Pancreas (tissue), 10 donors: ENCODE measurements around the gene LINGO3. TPM values are rescaled to one million over a fixed set of nuclear protein-coding genes. Genes with fewer than 3 reads are reported as not detected.

Experiments used
- ATAC-seq, 4 donors: fragments of 200-7000 bp; cut with Tn5 transposase; one replicate each; pipeline versions ENCODE4 v1.8.0 to v1.9.1; 2020; ENCODE audit warnings: mild to moderate bottlenecking in 4 of 4, moderate library complexity in 4 of 4
- DNase-seq, 6 donors: peaks; one replicate each; pipeline ENCODE4 v3.0.0-alpha.2; 2020
- FAIRE-seq: peaks from 2 replicates; lab custom pipeline; 2012; peaks lifted over from hg19 to GRCh38; lab: Jason Lieb, UNC
- H3K27ac ChIP-seq, 4 donors: fragments of 200-600 bp; sonication (generic); 1 replicate in 3 of 4; 2 replicates in 1 of 4; pipeline versions ENCODE4 v1.5.0 to v1.8.0; 2020
- H3K27me3 ChIP-seq, 4 donors: fragments of 200-600 bp; one replicate each; pipeline ENCODE4 v1.8.0; 2021
- H3K36me3 ChIP-seq, 3 donors: fragments of 200-600 bp; sonication (generic) in 1 of 3; one replicate each; pipeline versions ENCODE4 v1.5.0 to v1.8.0; 2020 to 2021
- H3K4me1 ChIP-seq, 3 donors: fragments of 200-600 bp; one replicate each; pipeline ENCODE4 v1.8.0; 2021
- H3K4me3 ChIP-seq, 4 donors: fragments of 200-600 bp; sonication (generic) in 2 of 4; one replicate each; pipeline versions ENCODE4 v1.5.0 to v1.8.0; 2020 to 2021
- H3K9me3 ChIP-seq, 4 donors: fragments of 200-600 bp; one replicate each; pipeline ENCODE4 v1.8.0; 2021
- WGBS, 2 donors: extraction: QIAGEN DNeasy Blood & Tissue Kit; methylation state at CpG; one replicate each; pipeline ENCODE4 v1.1.7; 2013; 5-methylcytosine and 5-hydroxymethylcytosine counted together
- intact Hi-C, 3 donors: fragments of 100-400 bp; cut with DNase I; formaldehyde crosslinking; loops; one replicate each; pipeline versions ENCODE4 v1.11.1 to v1.14.2; 2022
- polyA plus RNA-seq, 2 donors: library from polyadenylated mRNA; stranded (reverse); fragments of 200-250 nt; gene quantifications; one replicate each; pipeline ENCODE4 v1.2.3, GENCODE V29; 2013
- total RNA-seq, 6 donors: library from RNA; stranded (reverse); fragmentation: NEBNext Ultra II Directional in 4 of 6; extraction: Animal tissue kit (Norgen Biotek cat#: 25700) in 4 of 6; gene quantifications; one replicate each; pipeline versions ENCODE4 v1.2.1 to v1.2.4, GENCODE V29; 2021 to 2023
- TF ChIP-seq, protein P1 (sequence below), 4 donors: fragments of 200-600 bp; sonication (generic) in 3 of 4; IDR thresholded peaks; one replicate each; pipeline versions ENCODE4 v1.5.0 to v1.8.0; 2021; ENCODE audit warnings: antibody characterized with exemption in 4 of 4
- donor health status: healthy with polysubstance abuse.
- donor health status: DM: no; HTN: no; CAD: no; lungs with moderate emphysema.
- donor health status: DM: no; HTN: no; CAD: no.
- donor health status: control.
- donor health status: control.
- donor health status: Bipolar disorder and iron deficiency.
- donor health status: DM: yes; HTN: yes; CAD: no.
- donor health status: DM: no; HTN: no; CAD: no.
- donor health status: DM: no; HTN: no; CAD: no.
- donor health status: DM: yes; HTN: yes; CAD: no.

LINGO3 gene
- total and polyA plus RNA-seq, 8 donors: 0.05 to 1.5 (median 0.16) TPM; not detected in 5

DNA sequence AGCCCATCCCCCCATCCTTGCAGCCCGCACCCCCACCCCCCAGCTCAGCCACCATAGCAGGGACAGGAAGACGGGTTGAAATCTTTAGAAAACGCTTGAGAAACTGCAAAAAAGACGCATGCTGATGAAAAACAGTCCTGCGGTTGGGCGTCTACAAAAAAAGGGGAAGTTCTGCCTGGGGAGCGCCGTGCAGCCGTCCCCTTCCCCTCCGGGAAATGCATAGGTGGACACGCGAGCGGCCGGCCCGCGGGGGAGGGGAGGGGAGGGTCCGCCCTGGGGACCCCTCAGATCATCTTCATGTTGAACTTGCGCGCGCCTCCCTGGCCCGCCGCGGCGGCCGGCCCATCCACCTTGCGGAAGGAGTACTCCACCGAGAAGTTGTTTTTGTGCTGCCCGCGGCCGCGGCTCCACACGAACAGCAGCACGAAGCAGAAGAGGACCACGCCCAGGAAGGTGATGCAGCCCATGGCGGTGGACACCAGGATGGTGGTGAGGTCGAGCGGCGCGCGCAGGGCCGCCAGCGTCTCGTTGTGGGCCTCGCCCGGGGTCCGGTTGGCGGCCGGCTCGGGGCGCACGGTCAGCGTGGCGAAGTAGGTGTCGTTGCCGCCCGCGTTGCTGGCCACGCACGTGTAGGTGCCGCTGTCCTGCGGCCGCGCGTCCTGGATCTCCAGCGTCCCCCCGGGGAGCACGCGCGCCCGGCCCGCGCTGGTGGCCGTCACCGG lies 18.1 kb downstream of the LINGO3 start:
- H3K4me3 ChIP-seq: peak overlapping the region in 2 of 4 donors; percentile 16 to 39
- intact Hi-C loops: no loop called here
- DNase-seq (no peak), FAIRE-seq (no peak), ATAC-seq (peak in 3 of 4 donors; percentile 14 to 57 (median 32))
- peaks cover 0 to 16% (median 6%) of the 10 kb centered on the region in 3 donors for H3K4me1 ChIP-seq
- peak overlapping the region in 2 of 4 donors; percentile 23 to 47 for H3K27ac ChIP-seq
- WGBS, 2 donors: 2 to 3% methylated on average over 47 to 74 of the region's 74 CpGs
- no peaks in the 10 kb centered on the region for H3K9me3 ChIP-seq
- peaks cover 0 to 37% (median 2%) of the 10 kb centered on the region in 4 donors for H3K27me3 ChIP-seq
- TF ChIP-seq, protein P1, sequence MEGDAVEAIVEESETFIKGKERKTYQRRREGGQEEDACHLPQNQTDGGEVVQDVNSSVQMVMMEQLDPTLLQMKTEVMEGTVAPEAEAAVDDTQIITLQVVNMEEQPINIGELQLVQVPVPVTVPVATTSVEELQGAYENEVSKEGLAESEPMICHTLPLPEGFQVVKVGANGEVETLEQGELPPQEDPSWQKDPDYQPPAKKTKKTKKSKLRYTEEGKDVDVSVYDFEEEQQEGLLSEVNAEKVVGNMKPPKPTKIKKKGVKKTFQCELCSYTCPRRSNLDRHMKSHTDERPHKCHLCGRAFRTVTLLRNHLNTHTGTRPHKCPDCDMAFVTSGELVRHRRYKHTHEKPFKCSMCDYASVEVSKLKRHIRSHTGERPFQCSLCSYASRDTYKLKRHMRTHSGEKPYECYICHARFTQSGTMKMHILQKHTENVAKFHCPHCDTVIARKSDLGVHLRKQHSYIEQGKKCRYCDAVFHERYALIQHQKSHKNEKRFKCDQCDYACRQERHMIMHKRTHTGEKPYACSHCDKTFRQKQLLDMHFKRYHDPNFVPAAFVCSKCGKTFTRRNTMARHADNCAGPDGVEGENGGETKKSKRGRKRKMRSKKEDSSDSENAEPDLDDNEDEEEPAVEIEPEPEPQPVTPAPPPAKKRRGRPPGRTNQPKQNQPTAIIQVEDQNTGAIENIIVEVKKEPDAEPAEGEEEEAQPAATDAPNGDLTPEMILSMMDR (IDR thresholded peaks at IDR 0.05): no peak
- no peaks in the 10 kb centered on the region for H3K36me3 ChIP-seq

DNA sequence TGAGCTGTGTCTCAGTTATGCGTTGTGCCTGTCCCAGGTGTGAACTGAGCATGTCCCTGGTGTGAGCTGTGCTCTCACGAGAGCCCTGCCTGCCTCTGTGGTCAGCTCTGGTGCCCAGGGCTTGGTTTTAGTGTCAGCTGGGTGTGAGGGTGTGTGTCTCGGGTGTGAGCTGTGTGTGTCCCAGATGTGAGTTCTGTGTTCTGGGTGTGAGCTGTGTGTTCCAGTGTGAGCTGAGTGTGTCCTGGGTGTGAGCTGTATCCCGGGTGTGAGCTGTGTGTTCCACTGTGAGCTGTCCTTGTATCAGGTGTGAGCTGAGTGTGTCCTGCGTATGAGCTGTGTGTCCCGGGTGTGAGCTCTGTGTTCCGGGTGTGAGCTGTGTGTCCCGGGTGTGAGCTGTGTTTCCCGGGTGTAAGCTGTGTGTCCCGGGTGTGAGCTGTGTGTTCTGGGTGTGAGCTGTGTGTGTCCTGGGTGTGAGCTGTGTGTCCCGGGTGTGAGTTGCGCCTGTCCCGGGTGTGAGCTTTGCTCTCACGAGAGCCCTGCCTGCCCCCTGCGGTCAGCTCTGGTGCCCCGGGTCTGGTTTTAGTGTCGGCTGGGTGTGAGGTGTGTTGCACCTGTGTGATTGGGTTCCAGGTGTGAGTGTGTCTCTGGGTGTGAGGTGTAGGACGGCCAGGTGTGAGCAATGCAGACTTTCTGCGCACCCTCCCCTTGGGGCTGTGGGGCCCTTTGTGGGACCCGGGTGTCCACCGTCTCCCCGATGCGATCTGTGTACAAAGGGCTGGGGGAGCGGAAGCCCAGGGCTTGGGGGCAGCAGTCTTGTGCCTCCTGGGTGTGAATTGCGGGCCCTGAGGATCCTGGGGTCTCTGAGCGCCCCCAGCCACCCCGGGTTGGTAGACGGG lies 18.9 kb downstream of the LINGO3 start:
- H3K4me3 ChIP-seq: peak overlapping the region in 1 of 4 donors; percentile 39
- DNase-seq (no peak), FAIRE-seq (no peak), ATAC-seq (no peak)
- H3K36me3 ChIP-seq: no peaks in the 10 kb centered on the region
- intact Hi-C loops: no loop called here
- WGBS, 2 donors: 48 to 58% methylated on average over 27 to 28 of the region's 28 CpGs
- TF ChIP-seq, protein P1 (IDR thresholded peaks at IDR 0.05): no peak
- H3K27ac ChIP-seq: peak overlapping the region in 1 of 4 donors; percentile 23
- no peaks in the 10 kb centered on the region for H3K9me3 ChIP-seq
- H3K27me3 ChIP-seq: peaks cover 0 to 37% (median 2%) of the 10 kb centered on the region in 4 donors
- peaks cover 0 to 16% (median 6%) of the 10 kb centered on the region in 3 donors for H3K4me1 ChIP-seq

- TF ChIP-seq, protein P1 (IDR thresholded peaks at IDR 0.05): no peak
- Histone ChIP-seq H3K4me1 (peaks cover 0 to 16% (median 6%) of the 10 kb centered on the region in 3 donors), H3K27me3 (peaks cover 0 to 33% (median 2%) of the 10 kb centered on the region in 4 donors), H3K9me3 (no peaks in the 10 kb centered on the region), H3K36me3 (no peaks in the 10 kb centered on the region), H3K27ac (no peak overlapping the region), H3K4me3 (no peak overlapping the region)
- intact Hi-C loops: no loop called here
- DNase-seq: no peak
- ATAC-seq: no peak
- 73 to 80% methylated on average over 16 to 17 of the region's 17 CpGs for WGBS, 2 donors
- FAIRE-seq: no peak
Observed at GRCh38 chr19:2288338-2288817, 19.6 kb downstream of the LINGO3 start.

DNA sequence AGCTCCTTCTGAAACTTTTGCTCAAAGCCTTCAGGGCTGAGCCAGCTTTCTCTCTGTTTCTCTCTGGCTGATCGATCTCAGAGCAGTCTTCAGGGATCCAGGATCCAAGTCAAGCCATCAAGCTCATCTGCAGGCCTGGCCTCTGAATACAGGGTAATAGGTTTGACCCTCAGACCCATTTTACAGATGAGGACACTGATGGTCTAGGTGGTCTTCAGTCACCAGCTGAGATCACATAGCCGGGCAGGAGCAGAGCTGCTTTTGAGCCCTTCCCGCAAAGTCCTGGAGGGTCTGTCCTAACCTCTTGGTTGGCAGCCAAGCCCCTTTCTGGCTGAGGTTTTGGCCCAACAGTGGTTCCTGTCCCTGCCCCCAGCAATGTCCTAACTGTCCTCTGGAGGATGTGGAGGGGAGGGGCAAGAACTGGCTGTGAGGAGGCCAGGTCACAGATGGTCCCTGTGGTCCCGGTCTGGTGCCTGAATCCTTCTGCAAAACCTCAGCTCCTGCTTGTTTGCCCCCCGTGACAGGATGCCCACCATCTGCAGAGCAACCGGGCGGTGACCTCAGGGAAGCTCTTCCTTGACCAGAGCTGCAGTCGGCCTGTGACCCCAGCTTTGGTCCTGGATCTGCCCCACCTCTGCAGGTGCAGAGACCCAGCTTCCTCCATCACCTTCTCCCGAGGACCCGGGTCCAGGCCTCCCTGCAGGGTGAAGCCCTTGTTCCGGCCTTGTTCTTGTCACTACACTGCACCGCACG lies 20.2 kb downstream of the LINGO3 start:
- 76 to 85% methylated on average over 13 of the region's 13 CpGs for WGBS, 2 donors
- no peak for DNase-seq
- Histone ChIP-seq H3K4me3 (no peak overlapping the region), H3K27me3 (peaks cover 0 to 28% (median 2%) of the 10 kb centered on the region in 4 donors), H3K36me3 (no peaks in the 10 kb centered on the region), H3K27ac (no peak overlapping the region), H3K4me1 (peaks cover 0 to 16% (median 6%) of the 10 kb centered on the region in 3 donors), H3K9me3 (no peaks in the 10 kb centered on the region)
- intact Hi-C loops: no loop called here
- ATAC-seq: no peak
- no peak for FAIRE-seq
- TF ChIP-seq, protein P1 (IDR thresholded peaks at IDR 0.05): no peak
